Activated CD4-positive, alpha-beta T cell treated with anti-CD3 and anti-CD28 coated beads, Interleukin-2, amount 50 U/mL, for 16 hours (primary cell): ENCODE data around the gene IFIT1B.
A peak's percentile ranks its signal among the peaks of the same experiment; 100 is the strongest.
"Not testable (repeated sequence)": the region's sequence is repeated elsewhere in the genome, so short reads cannot be mapped to it uniquely, and the experiment has no call there.

Experiments used
- DNase-seq: peaks from one replicate; pipeline ENCODE4 v3.0.0-alpha.2; 2020

The IFIT1B gene

GRCh38 chr10:89350631-89351315 lies 27.1 kb upstream of the IFIT1B start:
- not testable (repeated sequence) for DNase-seq

- peak; percentile 67 for DNase-seq
Observed at GRCh38 chr10:89351412-89351779, 26.5 kb upstream of the IFIT1B start.

DNA sequence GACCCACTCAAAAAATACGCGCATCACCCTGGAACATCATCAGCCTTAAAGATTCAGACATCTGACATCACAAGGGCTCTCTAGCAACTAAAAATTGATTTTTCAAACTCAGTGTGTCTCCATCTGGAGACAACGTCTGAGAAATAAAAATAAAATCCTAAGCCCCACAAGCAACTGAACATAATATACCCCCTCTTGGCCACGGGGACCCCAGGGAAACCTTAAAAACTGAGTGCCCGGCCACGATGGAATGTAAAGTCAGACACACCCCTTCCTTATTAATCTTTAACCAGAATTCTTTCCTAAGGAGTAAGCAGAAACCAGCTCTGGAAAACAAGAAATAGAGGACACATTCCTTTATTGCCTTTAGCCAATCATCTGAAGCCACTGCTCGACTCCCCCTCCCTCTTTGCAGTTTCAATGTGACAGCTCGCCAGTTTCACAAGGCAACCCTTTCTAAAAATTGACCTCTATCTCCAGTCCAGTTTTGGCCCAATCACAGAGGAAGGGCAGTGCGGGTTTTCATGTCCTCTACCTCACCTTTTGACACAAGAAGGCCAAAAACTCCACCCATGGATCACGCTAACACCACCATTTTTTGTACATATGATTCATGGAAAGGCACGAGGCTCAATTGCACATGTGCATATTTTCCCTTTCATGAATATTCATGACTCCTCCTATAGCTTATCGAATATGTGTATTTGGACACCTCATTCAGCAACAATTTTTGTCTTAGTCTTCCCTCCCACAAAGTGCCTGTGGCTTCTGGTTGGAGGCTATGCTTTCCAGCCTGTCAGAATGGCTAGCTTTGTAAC lies 25.9 kb upstream of the IFIT1B start:
- no peak for DNase-seq

DNA sequence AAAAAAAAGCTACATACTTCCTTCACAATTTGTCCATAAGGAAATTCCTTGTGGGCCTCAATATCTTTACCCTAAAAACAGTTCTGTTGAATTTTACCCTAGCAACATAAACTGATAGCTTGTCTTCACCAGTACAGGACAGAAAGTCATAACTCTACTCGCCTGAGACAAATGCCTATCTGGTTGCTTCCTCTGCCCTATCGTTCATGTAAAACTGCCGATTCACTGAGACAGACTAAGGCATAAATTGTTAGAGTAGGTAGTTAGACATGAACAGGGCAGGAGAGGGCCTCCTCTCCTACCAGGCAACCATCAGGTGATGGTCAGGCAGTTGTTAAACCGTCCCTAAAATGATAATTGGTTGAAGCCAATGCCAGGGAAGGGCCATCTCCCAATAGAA lies 25.1 kb upstream of the IFIT1B start:
- DNase-seq: no peak

- no peak for DNase-seq
Observed at GRCh38 chr10:89355394-89355931, 22.4 kb upstream of the IFIT1B start.

- DNase-seq: no peak
Observed at GRCh38 chr10:89357096-89357495, 20.8 kb upstream of the IFIT1B start.

DNA sequence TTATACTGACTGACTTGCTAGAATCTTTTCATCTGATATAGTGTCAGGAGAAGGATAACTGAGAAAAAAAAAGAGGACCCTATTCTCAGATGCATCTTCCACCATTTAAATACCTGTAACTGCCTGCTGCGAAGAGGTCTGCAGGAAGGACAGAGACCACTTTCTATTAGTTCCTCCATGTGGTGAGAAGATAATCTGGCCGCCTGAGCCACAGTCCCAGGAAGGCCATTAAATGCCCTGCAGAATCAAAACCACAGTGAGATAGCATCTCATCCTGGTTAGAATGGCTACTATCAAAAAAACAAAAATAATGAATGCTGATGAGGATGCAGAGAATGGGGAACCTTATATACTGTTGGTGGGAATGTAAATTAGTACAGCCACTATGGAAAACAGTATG lies 19.9 kb upstream of the IFIT1B start:
- no peak for DNase-seq

DNA sequence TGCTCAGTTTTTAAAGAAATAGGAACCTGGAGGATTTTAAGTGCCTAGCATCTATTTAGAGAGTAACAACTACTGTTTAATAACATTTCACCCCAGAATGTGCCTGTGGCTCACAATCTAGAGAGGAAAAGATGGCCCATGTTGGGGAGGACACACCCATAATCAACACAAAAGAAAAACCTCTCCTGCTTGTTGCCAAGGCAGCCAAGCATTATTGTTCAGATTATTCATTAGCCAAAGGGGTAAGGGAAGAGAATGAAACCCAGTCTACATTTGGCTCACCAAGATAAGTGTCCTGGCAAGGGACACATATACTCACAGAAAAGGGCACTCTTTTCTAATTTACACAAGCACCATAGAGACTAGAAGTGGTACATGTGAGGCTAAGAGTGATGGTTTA lies 17.7 kb upstream of the IFIT1B start:
- no peak for DNase-seq

DNA sequence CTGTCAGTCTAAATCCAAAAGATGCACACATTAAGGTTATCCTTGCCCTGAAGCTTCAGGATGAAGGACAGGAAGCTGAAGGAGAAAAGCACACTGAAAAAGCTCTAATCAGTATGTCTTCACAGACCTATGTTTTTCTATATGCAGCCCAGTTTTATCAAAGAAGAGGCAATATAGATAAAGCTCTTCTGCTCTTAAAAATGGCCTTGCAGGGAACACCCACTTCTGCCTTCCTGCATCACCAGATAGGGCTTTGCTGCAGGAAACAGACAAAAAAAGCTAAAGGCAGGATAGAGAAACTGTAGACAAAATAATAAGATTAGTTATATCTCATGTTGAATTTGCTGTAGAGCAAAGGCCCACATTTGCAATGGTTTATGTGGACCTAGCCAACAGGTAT lies 14.9 kb upstream of the IFIT1B start:
- no peak for DNase-seq

- DNase-seq: no peak
Observed at GRCh38 chr10:89363729-89364442, 14.0 kb upstream of the IFIT1B start.

DNA sequence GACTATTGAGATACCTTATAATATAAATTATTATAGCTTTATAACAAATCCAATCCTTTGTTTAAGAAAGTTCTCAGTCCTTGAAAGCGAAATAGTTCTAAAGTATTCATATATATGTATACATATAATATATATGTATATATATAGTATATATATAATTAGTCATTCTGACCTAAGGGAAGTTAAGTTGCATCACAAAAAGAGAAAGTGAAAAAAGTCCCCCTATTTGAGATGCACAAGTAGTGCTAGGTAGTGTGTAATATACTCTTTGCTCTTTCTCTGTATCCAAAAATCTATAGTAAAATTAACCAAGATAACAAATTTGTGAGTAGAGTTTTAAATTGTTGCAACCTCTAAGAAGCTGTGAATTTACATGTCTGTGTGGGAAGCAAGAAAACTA lies 13.3 kb upstream of the IFIT1B start:
- no peak for DNase-seq

DNA sequence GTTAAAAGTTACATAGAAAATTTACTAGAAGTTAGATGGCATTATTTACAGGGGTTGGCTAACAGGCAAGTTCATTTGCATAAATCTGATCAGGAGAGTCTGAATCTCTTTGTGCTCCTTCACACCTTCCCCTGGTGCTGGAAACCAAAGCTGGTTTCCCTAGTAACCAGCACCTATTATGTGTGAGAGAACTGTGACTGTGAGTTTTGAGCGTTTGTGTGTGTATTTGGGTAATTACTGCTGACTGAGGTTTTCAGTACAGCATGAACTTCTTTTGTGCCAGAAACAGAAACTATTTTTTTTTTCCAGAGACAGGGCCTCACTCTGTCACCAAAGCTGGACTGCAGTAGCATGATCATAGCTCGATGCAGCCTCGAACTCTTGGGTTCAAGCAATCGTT lies 10.3 kb upstream of the IFIT1B start:
- peak; percentile 30 for DNase-seq

GRCh38 chr10:89368129-89368528 lies 9.7 kb upstream of the IFIT1B start:
- no peak for DNase-seq

- no peak for DNase-seq
Observed at GRCh38 chr10:89369156-89370105, 8.4 kb upstream of the IFIT1B start.

GRCh38 chr10:89371079-89371478 lies 6.8 kb upstream of the IFIT1B start:
- DNase-seq: no peak

GRCh38 chr10:89371987-89372386 lies 5.9 kb upstream of the IFIT1B start:
- no peak for DNase-seq

DNA sequence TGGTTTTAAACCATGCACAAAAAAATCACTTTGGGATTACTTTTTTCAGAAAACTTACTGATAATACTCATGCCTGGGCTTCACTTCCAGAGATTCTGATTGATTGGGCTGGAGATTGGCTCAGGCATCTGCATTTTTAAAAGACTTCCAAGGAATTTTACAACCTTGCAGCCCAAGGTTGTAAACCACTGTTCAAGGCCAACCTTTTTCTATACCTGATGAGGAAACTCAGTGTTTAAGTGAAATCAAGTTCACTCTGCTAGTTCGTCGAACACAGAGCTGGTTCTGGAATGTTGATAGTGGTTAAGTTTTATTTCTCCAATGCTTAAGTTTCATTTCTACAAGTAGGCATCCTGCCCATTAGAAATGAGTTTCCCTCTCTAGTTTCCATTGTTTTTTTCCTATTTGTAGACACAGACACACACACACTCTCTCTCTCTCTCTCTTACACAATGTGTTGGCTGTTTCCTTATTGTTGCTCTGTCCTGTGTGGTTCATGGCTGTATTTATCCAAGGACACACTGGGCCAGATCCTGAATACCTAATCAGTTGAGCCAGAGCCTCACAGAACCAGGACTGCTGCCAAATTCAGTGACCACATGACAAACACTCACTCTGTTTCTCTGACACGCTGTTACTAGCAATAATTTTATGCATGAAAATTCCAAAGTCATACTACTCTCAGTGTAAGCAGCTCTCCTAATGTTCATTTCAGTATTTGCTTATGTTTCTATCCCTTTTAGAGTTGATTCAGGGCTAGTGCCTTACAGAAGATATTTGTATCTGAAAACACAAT lies 3.7 kb upstream of the IFIT1B start:
- no peak for DNase-seq

DNA sequence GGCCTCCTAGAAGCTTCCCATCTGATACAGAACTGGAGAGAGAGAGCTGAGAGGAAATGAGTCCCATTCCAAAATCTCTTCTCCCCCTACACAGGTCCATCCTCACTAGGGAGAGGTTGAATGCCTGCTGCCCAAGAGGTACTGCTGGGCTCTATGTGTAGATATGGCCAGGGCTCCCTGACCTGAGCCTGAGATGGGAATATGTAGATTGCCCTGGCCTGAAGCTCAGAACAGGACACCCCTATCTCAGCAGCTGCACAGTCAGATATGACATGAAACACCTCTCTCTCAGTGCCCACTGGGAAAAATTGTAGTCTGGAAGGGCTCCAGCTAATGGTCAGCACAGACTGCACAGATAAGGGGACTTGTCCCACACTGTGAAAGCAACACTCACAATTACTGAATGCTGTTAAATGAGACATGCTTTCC lies 3.1 kb upstream of the IFIT1B start:
- DNase-seq: no peak

- no peak for DNase-seq
Observed at GRCh38 chr10:89379103-89379502, 1.2 kb downstream of the IFIT1B start.

- no peak for DNase-seq
Observed at GRCh38 chr10:89382757-89383156, 4.9 kb downstream of the IFIT1B start.
